K562 (cell line): ENCODE measurements around the gene CCR8.

Experiments used
- EP300 ChIP-seq: IDR thresholded peaks from 2 replicates; pipeline ENCODE4 v1.6.1; 2012; ENCODE audit warnings: low read length, improper control_type of control experiment
- POLR2AphosphoS5 ChIP-seq: IDR thresholded peaks from 2 replicates; pipeline ENCODE4 v1.6.1; 2011; ENCODE audit warnings: mild to moderate bottlenecking, low read depth, low read length, moderate library complexity; ENCODE audit not compliant: control insufficient read depth, insufficient read depth
- ZFX ChIP-seq: sonication (generic); formaldehyde crosslinking; IDR thresholded peaks from 2 replicates; pipeline ENCODE4 v1.8.0; 2022; ENCODE audit warnings: mild to moderate bottlenecking, missing genetic modification reagents, moderate library complexity
- TF ChIP-seq, protein P1 (sequence below), 3 experiments: IDR thresholded peaks in 2 of 3; conservative IDR thresholded peaks in 1 of 3; 2 replicates each; pipeline ENCODE4 v1.5.1; 2011 to 2012; ENCODE audit warnings: low read length in 3 of 3, mild to moderate bottlenecking in 3 of 3, control low read depth in 2 of 3, improper control_type of control experiment in 1 of 3, inconsistent platforms in 1 of 3, low read depth in 1 of 3, mixed read lengths in 1 of 3, moderate library complexity in 1 of 3; ENCODE audit not compliant: insufficient read depth in 2 of 3

DNA sequence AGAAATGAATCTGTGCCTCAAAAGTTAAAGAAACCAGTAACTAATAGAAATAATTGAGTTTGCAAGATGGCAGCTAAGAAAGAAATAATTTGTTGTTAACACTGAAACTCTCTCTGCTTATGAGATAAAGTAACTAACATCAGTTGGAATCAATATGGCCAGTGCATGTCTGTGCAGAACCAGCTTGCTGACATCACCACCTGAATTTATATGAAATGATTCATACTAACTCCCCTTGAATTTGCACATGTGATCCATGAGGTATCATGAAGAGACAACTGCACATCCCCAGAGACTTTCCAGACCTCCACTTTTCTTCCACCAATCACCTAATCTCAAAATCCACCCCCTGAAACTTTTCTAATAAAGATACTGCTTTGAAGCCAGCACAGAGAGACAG lies 43.3 kb downstream of the CCR8 start:
- TF ChIP-seq POLR2AphosphoS5 (no peak), EP300 (no peak), ZFX (CRISPR knock-in tag) (no peak)
- TF ChIP-seq, protein P1, sequence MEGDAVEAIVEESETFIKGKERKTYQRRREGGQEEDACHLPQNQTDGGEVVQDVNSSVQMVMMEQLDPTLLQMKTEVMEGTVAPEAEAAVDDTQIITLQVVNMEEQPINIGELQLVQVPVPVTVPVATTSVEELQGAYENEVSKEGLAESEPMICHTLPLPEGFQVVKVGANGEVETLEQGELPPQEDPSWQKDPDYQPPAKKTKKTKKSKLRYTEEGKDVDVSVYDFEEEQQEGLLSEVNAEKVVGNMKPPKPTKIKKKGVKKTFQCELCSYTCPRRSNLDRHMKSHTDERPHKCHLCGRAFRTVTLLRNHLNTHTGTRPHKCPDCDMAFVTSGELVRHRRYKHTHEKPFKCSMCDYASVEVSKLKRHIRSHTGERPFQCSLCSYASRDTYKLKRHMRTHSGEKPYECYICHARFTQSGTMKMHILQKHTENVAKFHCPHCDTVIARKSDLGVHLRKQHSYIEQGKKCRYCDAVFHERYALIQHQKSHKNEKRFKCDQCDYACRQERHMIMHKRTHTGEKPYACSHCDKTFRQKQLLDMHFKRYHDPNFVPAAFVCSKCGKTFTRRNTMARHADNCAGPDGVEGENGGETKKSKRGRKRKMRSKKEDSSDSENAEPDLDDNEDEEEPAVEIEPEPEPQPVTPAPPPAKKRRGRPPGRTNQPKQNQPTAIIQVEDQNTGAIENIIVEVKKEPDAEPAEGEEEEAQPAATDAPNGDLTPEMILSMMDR (IDR thresholded peaks at IDR 0.05 in 2 of 3, conservative IDR thresholded peaks at IDR 0.05 in 1 of 3; ENCODE audit: insufficient read depth in 2 of 3, low read depth in 1 of 3, low read length in 3 of 3) = no peak
